Stomach (tissue), 4 donors: ENCODE results near the gene B4GALNT4.

ENCODE experiments used
- POLR2AphosphoS5 ChIP-seq, 3 donors: sonication (generic); formaldehyde crosslinking; IDR thresholded peaks; one replicate each; pipeline ENCODE4 v1.6.1; 2016; ENCODE audit warnings: antibody characterized with exemption in 3 of 3
- TF ChIP-seq, protein P1 (sequence below), 7 experiments: fragments of 450-650 bp in 4 of 7; fragments of 200-600 bp in 3 of 7; sonication (generic) in 3 of 7; IDR thresholded peaks; one replicate each; pipeline ENCODE4 v1.5.1; 2016 to 2019; ENCODE audit warnings: antibody characterized with exemption in 7 of 7, control low read depth in 2 of 7, mild to moderate bottlenecking in 1 of 7

DNA sequence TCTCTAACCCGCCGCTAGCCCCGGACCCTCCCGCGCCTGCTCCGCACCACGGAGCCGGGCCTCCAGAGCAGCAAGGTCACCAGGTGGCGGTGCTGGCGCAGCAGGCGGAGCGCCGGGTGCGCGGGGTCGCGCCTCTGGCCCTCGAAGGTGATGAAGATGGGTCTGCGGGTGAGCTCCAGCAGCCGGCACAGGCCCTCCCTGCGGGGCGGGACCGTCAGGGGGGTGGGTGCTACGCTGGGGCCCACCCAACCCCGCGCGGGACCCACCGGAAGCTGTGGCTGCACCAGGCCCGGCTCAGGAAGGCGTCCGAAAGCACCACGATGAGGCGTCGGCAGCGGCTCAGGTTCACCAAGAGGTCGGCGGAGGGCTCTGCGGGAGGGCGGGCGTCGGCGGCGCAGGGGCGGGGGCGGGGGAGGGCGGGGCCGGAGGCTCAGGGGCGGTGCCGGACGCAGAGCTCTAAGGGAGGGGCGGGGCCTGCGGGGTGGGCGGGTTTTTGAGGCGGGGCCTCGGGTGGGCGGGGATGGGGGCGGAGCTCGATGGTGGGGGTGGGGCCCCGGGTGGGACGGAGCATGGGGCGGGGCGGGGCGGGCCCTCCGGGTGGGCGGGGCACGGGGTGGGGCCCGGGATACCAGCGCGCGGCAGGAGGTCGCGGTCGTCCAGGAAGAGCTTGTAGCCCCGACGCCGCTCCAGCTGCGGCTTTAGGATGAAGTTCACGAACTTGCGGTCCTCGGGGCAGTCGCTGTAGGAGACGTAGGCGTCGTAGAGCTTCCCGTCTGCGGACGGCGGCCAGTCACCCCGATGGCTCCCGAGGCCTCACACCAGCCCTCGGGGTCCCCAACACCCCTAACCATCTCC, 37.7 kb downstream of the B4GALNT4 start:
- TF ChIP-seq POLR2AphosphoS5 (IDR thresholded peaks at IDR 0.05) = peak in 1 of 3 donors; percentile 66
- TF ChIP-seq, protein P1, sequence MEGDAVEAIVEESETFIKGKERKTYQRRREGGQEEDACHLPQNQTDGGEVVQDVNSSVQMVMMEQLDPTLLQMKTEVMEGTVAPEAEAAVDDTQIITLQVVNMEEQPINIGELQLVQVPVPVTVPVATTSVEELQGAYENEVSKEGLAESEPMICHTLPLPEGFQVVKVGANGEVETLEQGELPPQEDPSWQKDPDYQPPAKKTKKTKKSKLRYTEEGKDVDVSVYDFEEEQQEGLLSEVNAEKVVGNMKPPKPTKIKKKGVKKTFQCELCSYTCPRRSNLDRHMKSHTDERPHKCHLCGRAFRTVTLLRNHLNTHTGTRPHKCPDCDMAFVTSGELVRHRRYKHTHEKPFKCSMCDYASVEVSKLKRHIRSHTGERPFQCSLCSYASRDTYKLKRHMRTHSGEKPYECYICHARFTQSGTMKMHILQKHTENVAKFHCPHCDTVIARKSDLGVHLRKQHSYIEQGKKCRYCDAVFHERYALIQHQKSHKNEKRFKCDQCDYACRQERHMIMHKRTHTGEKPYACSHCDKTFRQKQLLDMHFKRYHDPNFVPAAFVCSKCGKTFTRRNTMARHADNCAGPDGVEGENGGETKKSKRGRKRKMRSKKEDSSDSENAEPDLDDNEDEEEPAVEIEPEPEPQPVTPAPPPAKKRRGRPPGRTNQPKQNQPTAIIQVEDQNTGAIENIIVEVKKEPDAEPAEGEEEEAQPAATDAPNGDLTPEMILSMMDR (IDR thresholded peaks at IDR 0.05) = peak in 2 of 7 experiments; percentile 11 to 16
